NB4 (cell line): ENCODE measurements around the gene CEP104.
A peak's percentile ranks its signal among the peaks of the same experiment; 100 is the strongest.

ENCODE experiments used
- MAX ChIP-seq: IDR thresholded peaks from 2 replicates; pipeline ENCODE4 v1.6.1; 2011; ENCODE audit warnings: low read depth, low read length
- POLR2A ChIP-seq: IDR thresholded peaks from 2 replicates; pipeline ENCODE4 v1.6.1; 2011; ENCODE audit warnings: mild to moderate bottlenecking; ENCODE audit not compliant: insufficient read length; ENCODE audit errors: extremely low read depth
- TF ChIP-seq, protein P1 (sequence below): IDR thresholded peaks from one replicate; pipeline ENCODE4 v1.5.1; 2012; ENCODE audit warnings: low read depth, low read length

DNA sequence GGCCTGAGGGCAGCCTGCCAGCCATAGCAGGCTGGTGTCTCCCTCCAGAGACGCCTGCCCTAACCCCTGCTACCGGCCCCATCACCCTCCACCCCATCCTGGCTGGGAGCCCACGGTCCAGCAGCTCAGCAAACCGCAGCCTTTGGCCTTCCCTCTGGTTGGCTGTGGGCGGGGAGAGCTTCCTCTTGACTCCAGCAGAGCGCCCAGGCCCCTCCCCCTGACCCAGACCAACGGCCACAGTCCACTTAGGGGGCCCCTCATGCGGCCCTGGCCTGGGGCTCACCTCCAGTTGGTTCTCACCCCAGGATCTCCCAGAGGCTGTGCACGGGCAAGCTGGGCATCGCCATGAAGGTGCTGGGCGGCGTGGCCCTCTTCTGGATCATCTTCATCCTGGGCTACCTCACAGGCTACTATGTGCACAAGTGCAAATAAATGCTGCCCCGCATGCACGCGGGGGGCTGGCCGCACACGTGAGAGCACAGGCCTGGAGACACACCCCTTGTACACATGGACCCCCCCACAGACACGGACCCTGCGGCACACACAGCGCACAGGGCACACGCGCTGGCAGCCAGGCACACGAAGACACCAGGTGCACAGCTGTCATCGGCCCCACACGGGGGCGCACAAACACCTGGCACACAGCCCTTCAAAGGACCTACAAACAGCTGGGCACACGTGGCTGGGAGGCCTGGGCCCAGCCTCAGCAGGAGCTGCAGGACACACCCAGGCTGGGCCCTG is 81.4 kb downstream of the CEP104 start:
- TF ChIP-seq, protein P1, sequence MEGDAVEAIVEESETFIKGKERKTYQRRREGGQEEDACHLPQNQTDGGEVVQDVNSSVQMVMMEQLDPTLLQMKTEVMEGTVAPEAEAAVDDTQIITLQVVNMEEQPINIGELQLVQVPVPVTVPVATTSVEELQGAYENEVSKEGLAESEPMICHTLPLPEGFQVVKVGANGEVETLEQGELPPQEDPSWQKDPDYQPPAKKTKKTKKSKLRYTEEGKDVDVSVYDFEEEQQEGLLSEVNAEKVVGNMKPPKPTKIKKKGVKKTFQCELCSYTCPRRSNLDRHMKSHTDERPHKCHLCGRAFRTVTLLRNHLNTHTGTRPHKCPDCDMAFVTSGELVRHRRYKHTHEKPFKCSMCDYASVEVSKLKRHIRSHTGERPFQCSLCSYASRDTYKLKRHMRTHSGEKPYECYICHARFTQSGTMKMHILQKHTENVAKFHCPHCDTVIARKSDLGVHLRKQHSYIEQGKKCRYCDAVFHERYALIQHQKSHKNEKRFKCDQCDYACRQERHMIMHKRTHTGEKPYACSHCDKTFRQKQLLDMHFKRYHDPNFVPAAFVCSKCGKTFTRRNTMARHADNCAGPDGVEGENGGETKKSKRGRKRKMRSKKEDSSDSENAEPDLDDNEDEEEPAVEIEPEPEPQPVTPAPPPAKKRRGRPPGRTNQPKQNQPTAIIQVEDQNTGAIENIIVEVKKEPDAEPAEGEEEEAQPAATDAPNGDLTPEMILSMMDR: peak; percentile 33
- TF ChIP-seq POLR2A (peak; percentile 18), MAX (peak; percentile 94)
